K562 (cell line): ENCODE measurements around the gene GINS1. TPM values are rescaled to one million over a fixed set of nuclear protein-coding genes. Genes with fewer than 3 reads are reported as not detected.

Experiments used
- ATAC-seq: fragments of 200-7000 bp; cut with Tn5 transposase; 3 replicates; pipeline ENCODE4 v1.9.1; 2020; ENCODE audit warnings: moderate library complexity
- BruUV-seq: library from RNA; stranded (reverse); fragments of 400-500 nt; replicated peaks from 2 replicates; lab custom pipeline; 2021; lab: Mats Ljungman, UMichigan
- CTCF ChIA-PET: fragments of 300-600 bp; formaldehyde crosslinking; extraction: SDS; loops from one replicate; lab custom pipeline; 2021; ENCODE audit warnings: low intra/inter-chr PET ratio; lab: Yijun Ruan, JAX
- POLR2A ChIA-PET: fragments of 300-600, 350-650 bp; sonication (Branson Sonifier 250); formaldehyde crosslinking; extraction: SDS; loops from one replicate; lab custom pipeline; 2021; ENCODE audit warnings: antibody characterized with exemption, inconsistent platforms; lab: Yijun Ruan, JAX
- DNase-seq, 4 experiments: peaks; one replicate each; pipeline versions ENCODE4 v3.0.0 to v3.0.0-alpha.2; 2011 to 2018; ENCODE audit warnings: low spot score in 3 of 4, mixed read lengths in 3 of 4; ENCODE audit errors: extremely low read depth in 1 of 4
- FAIRE-seq: peaks from 2 replicates; lab custom pipeline; 2011; peaks lifted over from hg19 to GRCh38; lab: Jason Lieb, UNC
- H2AFZ ChIP-seq: 2 replicates; pipeline ENCODE4 v1.6.0; 2011; ENCODE audit warnings: low read depth, low read length, control low read depth, inconsistent platforms
- H3K27ac ChIP-seq: fragments of 200-600 bp; 3 replicates; pipeline ENCODE4 v1.8.0; 2011; ENCODE audit warnings: low read depth, mild to moderate bottlenecking, control low read depth, inconsistent platforms, low read length, moderate library complexity, mixed read lengths; ENCODE audit errors: extremely low read depth
- H3K27me3 ChIP-seq, 2 experiments: fragments of 300-600 bp in 1 of 2; 2 replicates in 1 of 2; 3 replicates in 1 of 2; pipeline versions ENCODE4 v1.6.0 to v1.8.0; 2011; ENCODE audit warnings: inconsistent platforms in 2 of 2, low read length in 2 of 2, mild to moderate bottlenecking in 1 of 2, mixed read lengths in 1 of 2, moderate library complexity in 1 of 2; ENCODE audit not compliant: control insufficient read depth in 2 of 2, insufficient read depth in 2 of 2
- H3K36me3 ChIP-seq: fragments of 300-600 bp; 3 replicates; pipeline ENCODE4 v1.8.0; 2011; ENCODE audit warnings: mild to moderate bottlenecking, low read length, inconsistent platforms; ENCODE audit not compliant: control insufficient read depth, insufficient read depth
- H3K4me1 ChIP-seq, 2 experiments: fragments of 200-600 bp in 1 of 2; replicated peaks in 1 of 2; 2 replicates in 1 of 2; 3 replicates in 1 of 2; pipeline versions ENCODE4 v1.5.1 to v1.8.0; 2011; ENCODE audit warnings: inconsistent platforms in 2 of 2, low read length in 2 of 2, mild to moderate bottlenecking in 1 of 2, mixed read lengths in 1 of 2, moderate library complexity in 1 of 2; ENCODE audit not compliant: control insufficient read depth in 2 of 2, insufficient read depth in 2 of 2
- H3K4me2 ChIP-seq: 2 replicates; pipeline ENCODE4 v1.6.1; 2011; ENCODE audit warnings: low read length, control low read depth, inconsistent platforms, mixed read lengths; ENCODE audit not compliant: insufficient read depth
- H3K4me3 ChIP-seq: fragments of 200-600 bp; sonication (generic), shearing (Covaris generic); 2 replicates; pipeline ENCODE4 v1.5.1; 2016; ENCODE audit warnings: control low read depth, inconsistent platforms
- H3K79me2 ChIP-seq: fragments of 200-600 bp; 3 replicates; pipeline ENCODE4 v1.8.0; 2011; ENCODE audit warnings: low read length, inconsistent platforms; ENCODE audit not compliant: control insufficient read depth, insufficient read depth
- H3K9ac ChIP-seq, 2 experiments: 2 replicates each; pipeline versions ENCODE4 v1.6.0 to v1.6.1; 2011; ENCODE audit warnings: low read depth in 2 of 2, low read length in 2 of 2, control low read depth in 1 of 2, inconsistent platforms in 1 of 2, mild to moderate bottlenecking in 1 of 2, mixed read lengths in 1 of 2; ENCODE audit not compliant: insufficient read depth in 1 of 2
- H3K9me1 ChIP-seq: one replicate; pipeline ENCODE4 v1.6.0; 2011; ENCODE audit warnings: inconsistent platforms, mild to moderate bottlenecking, low read length, moderate library complexity; ENCODE audit not compliant: control insufficient read depth, insufficient read depth
- H3K9me3 ChIP-seq: replicated peaks from 2 replicates; pipeline ENCODE4 v1.5.1; 2011; ENCODE audit warnings: low read depth, low read length, inconsistent platforms; ENCODE audit not compliant: control insufficient read depth, insufficient read depth
- H4K20me1 ChIP-seq: replicated peaks from 2 replicates; pipeline ENCODE4 v1.6.1; 2011; ENCODE audit warnings: low read length, inconsistent platforms, mixed read lengths; ENCODE audit not compliant: control insufficient read depth, insufficient read depth
- ERF ChIP-seq: fragments of 450-650 bp; formaldehyde crosslinking; IDR thresholded peaks from 2 replicates; pipeline ENCODE4 v1.4.0; 2020; ENCODE audit warnings: mild to moderate bottlenecking, mixed read lengths
- KDM4B ChIP-seq, 2 experiments: fragments of 450-650 bp in 1 of 2; sonication (generic) in 1 of 2; IDR thresholded peaks; 2 replicates each; pipeline ENCODE4 v1.6.1; 2016 to 2017; ENCODE audit warnings: borderline replicate concordance in 2 of 2, antibody characterized with exemption in 1 of 2, low read depth in 1 of 2, mild to moderate bottlenecking in 1 of 2
- KDM5B ChIP-seq: fragments of 200-600 bp; sonication (generic); IDR thresholded peaks from 2 replicates; pipeline ENCODE4 v1.6.1; 2012; ENCODE audit warnings: low read depth, mild to moderate bottlenecking, moderate library complexity, low read length, control low read depth, inconsistent platforms; ENCODE audit not compliant: insufficient replicate concordance
- NCOA4 ChIP-seq: fragments of 450-650 bp; IDR thresholded peaks from 2 replicates; pipeline ENCODE4 v1.6.1; 2018; ENCODE audit warnings: mild to moderate bottlenecking; ENCODE audit not compliant: partially characterized antibody
- PML ChIP-seq: IDR thresholded peaks from 2 replicates; pipeline ENCODE4 v1.6.1; 2012; ENCODE audit warnings: low read length, inconsistent platforms
- POLR2H ChIP-seq: IDR thresholded peaks from 2 replicates; pipeline ENCODE4 v1.6.1; 2016; ENCODE audit warnings: missing genetic modification characterization, low read depth, mild to moderate bottlenecking, control low read depth, missing compliant biosample characterization, moderate library complexity
- ZNF121 ChIP-seq: sonication (generic); formaldehyde crosslinking; conservative IDR thresholded peaks from 2 replicates; pipeline ENCODE4 v1.8.0; 2022; ENCODE audit warnings: missing genetic modification reagents
- ZNF134 ChIP-seq: fragments of 250-450 bp; sonication (Bioruptor Pico); conservative IDR thresholded peaks from 2 replicates; pipeline ENCODE4 v1.4.0; 2020
- ZNF23 ChIP-seq: fragments of 250-450 bp; sonication (Bioruptor Pico); IDR thresholded peaks from 2 replicates; pipeline ENCODE4 v1.4.0; 2020; ENCODE audit warnings: mild to moderate bottlenecking
- ZNF263 ChIP-seq: sonication (generic); formaldehyde crosslinking; IDR thresholded peaks from 2 replicates; pipeline ENCODE4 v1.8.0; 2022; ENCODE audit warnings: mild to moderate bottlenecking, missing genetic modification reagents, borderline replicate concordance
- ZNF316 ChIP-seq: fragments of 450-650 bp; IDR thresholded peaks from 2 replicates; pipeline ENCODE4 v1.6.1; 2016
- ZNF695 ChIP-seq: fragments of 450-650 bp; formaldehyde crosslinking; IDR thresholded peaks from 2 replicates; pipeline ENCODE4 v1.4.0; 2020; ENCODE audit warnings: mild to moderate bottlenecking, moderate library complexity
- WGBS: fragments of 100-300 bp; shearing (Covaris generic); methylation state at CpG from one replicate; pipeline ENCODE4 v1.1.6; 2016; ENCODE audit warnings: low coverage, mixed read lengths; ENCODE audit not compliant: insufficient coverage; ENCODE audit errors: missing lambda C conversion rate; 5-methylcytosine and 5-hydroxymethylcytosine counted together
- in situ Hi-C: fragments of 300-500 bp; cut with MboI; formaldehyde crosslinking; loops from 4 replicates; pipeline ENCODE4 v1.15.0; 2018; ENCODE audit warnings: inconsistent platforms, mixed read lengths
- intact Hi-C: fragments of 100-400 bp; cut with micrococcal nuclease; formaldehyde crosslinking; loops from 2 replicates; pipeline ENCODE4 v1.14.2; 2022
- polyA plus RNA-seq, 8 experiments: library from polyadenylated mRNA; depleted of rRNA in 4 of 8; stranded (reverse) in 5 of 8; unstranded in 3 of 8; fragments of >200 nt; fragmentation: Nextera tagmentation in 2 of 8; fragmentation: Illumina TruSeq in 1 of 8; extraction: Ambion mirVana in 2 of 8; extraction: Trizol in 1 of 8; gene quantifications; 2 replicates each; pipeline versions ENCODE4 v1.2.1 to v1.2.3, GENCODE V29; 2011 to 2014; ENCODE audit warnings: inconsistent platforms in 1 of 8, missing spikeins in 1 of 8
- total RNA-seq, 7 experiments: library from RNA; depleted of rRNA in 6 of 7; stranded (reverse); fragments of >200 nt in 6 of 7; fragmentation: Illumina TruSeq in 2 of 7; extraction: Trizol in 2 of 7; gene quantifications; 2 replicates each; pipeline versions ENCODE4 v1.2.1 to v1.2.3, GENCODE V29; 2011 to 2021; ENCODE audit warnings: low replicate concordance in 1 of 7
- TF ChIP-seq, protein P1 (sequence below): fragments of 200-800 bp; sonication (Bioruptor generic); IDR thresholded peaks from 2 replicates; pipeline ENCODE4 v1.6.1; 2016; ENCODE audit warnings: missing genetic modification characterization, missing compliant biosample characterization

The GINS1 gene
- total and polyA plus RNA-seq, 9 of the 15 experiments (the other 6 are each of a cell fraction or from before 2014, with no cell fraction given) = 13.1 to 31.8 (median 24.1) TPM

DNA sequence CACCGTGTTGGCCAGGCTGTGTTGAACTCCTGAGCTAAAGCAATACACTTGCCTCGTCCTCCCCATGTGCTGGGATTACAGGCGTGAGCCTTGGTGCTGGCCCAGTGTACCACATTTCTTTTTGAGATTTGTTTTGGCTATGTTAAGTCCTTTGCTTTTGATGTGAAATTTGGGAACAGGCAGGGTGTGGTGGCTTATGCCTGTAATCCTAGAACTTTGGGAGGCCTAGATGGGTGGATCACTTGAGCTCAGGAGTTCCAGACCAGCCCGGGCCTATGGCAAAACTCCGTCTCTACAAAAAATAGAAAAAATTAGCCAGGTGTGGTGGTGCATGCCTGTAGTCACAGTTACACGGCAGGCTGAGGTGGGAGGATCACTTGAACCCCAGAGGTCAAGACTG lies 40.2 kb downstream of the GINS1 start:
- Histone ChIP-seq H3K79me2 (no peaks in the 10 kb centered on the region), H3K9me1 (no peaks in the 10 kb centered on the region), H4K20me1 (no peaks in the 10 kb centered on the region), H3K9ac (no peak overlapping the region), H3K27me3 (no peaks in the 10 kb centered on the region), H3K9me3 (no peaks in the 10 kb centered on the region), H3K4me3 (no peak overlapping the region), H3K36me3 (peaks cover 31% of the 10 kb centered on the region; the same call in 2 of the 3 replicates), H3K27ac (no peak overlapping the region), H2AFZ (no peak overlapping the region), H3K4me2 (no peak overlapping the region), H3K4me1 (no peaks in the 10 kb centered on the region)
- in situ Hi-C loops = no loop called here
- no TSS peak for BruUV-seq
- ChIA-PET POLR2A (interaction anchor here (0.6 kb wide), 1 partner anchor 131 kb away, joined by 3 read pairs; no protein-coding TSS in a partner anchor), CTCF (no interaction called here)
- WGBS = 89% methylated on average over 6 of the region's 6 CpGs
- no peak for TF ChIP-seq ZNF695 (CRISPR knock-in tag)
- no peak for TF ChIP-seq NCOA4
- no peak for TF ChIP-seq ZNF23 (CRISPR knock-in tag)
- intact Hi-C loops = no loop called here
- DNase-seq (no peak), FAIRE-seq (no peak), ATAC-seq (no peak)

DNA sequence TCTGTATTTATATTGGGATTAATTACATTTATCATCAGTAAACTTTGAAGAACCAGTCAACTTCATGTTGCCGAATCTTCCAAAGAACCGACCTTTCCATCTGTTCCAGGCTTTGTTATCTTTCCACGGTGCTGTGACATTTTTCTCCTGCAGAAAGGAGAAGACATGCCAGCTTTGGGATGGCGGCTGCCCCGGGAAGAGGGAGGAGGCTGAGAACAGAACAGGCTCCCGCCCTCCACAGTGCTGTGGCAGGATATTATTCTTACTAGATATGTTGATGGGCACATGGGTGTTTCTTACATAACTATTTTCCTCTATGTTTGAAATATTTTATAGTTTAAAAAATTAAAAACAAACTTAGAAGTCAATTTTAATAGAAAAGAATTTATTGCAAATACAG lies 44.9 kb downstream of the GINS1 start:
- intact Hi-C loops = no loop called here
- no peaks in the 10 kb centered on the region for H3K9me1 ChIP-seq
- no TSS peak for BruUV-seq
- H3K4me2 ChIP-seq = no peak overlapping the region
- no peaks in the 10 kb centered on the region for H3K79me2 ChIP-seq
- H3K9me3 ChIP-seq = no peaks in the 10 kb centered on the region
- 34% methylated on average over 5 of the region's 6 CpGs for WGBS
- in situ Hi-C loops = no loop called here
- H3K27me3 ChIP-seq = peaks cover 5 to 19% of the 10 kb centered on the region in 2 experiments; a peak in 3 of 5 replicates
- POLR2A ChIA-PET = no interaction called here
- no peak for DNase-seq
- H3K4me1 ChIP-seq = no peaks in the 10 kb centered on the region
- CTCF ChIA-PET = interaction anchor here (0.6 kb wide), 1 partner anchor 61 kb away, joined by 3 read pairs; no protein-coding TSS in a partner anchor
- no peak for FAIRE-seq
- no peaks in the 10 kb centered on the region for H4K20me1 ChIP-seq
- H3K9ac ChIP-seq = no peak overlapping the region
- H3K36me3 ChIP-seq = peaks cover 5% of the 10 kb centered on the region; the same call in 2 of the 3 replicates
- H3K4me3 ChIP-seq = no peak overlapping the region
- no peak for ATAC-seq
- no peak overlapping the region for H3K27ac ChIP-seq
- no peak overlapping the region for H2AFZ ChIP-seq
- TF ChIP-seq PML (no peak), ZNF316 (no peak), POLR2H (tag) (no peak), ERF (CRISPR knock-in tag) (no peak), KDM5B (no peak), ZNF134 (CRISPR knock-in tag) (no peak), KDM4B (IDR thresholded peaks at IDR 0.05; ENCODE audit: borderline replicate concordance in 2 of 2, low read depth in 1 of 2) (no peak), ZNF121 (CRISPR knock-in tag) (no peak), ZNF263 (CRISPR knock-in tag) (no peak)
- TF ChIP-seq, protein P1, sequence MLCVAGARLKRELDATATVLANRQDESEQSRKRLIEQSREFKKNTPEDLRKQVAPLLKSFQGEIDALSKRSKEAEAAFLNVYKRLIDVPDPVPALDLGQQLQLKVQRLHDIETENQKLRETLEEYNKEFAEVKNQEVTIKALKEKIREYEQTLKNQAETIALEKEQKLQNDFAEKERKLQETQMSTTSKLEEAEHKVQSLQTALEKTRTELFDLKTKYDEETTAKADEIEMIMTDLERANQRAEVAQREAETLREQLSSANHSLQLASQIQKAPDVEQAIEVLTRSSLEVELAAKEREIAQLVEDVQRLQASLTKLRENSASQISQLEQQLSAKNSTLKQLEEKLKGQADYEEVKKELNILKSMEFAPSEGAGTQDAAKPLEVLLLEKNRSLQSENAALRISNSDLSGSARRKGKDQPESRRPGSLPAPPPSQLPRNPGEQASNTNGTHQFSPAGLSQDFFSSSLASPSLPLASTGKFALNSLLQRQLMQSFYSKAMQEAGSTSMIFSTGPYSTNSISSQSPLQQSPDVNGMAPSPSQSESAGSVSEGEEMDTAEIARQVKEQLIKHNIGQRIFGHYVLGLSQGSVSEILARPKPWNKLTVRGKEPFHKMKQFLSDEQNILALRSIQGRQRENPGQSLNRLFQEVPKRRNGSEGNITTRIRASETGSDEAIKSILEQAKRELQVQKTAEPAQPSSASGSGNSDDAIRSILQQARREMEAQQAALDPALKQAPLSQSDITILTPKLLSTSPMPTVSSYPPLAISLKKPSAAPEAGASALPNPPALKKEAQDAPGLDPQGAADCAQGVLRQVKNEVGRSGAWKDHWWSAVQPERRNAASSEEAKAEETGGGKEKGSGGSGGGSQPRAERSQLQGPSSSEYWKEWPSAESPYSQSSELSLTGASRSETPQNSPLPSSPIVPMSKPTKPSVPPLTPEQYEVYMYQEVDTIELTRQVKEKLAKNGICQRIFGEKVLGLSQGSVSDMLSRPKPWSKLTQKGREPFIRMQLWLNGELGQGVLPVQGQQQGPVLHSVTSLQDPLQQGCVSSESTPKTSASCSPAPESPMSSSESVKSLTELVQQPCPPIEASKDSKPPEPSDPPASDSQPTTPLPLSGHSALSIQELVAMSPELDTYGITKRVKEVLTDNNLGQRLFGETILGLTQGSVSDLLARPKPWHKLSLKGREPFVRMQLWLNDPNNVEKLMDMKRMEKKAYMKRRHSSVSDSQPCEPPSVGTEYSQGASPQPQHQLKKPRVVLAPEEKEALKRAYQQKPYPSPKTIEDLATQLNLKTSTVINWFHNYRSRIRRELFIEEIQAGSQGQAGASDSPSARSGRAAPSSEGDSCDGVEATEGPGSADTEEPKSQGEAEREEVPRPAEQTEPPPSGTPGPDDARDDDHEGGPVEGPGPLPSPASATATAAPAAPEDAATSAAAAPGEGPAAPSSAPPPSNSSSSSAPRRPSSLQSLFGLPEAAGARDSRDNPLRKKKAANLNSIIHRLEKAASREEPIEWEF (CRISPR knock-in tag) = no peak
